HuH-7 (cell line): ENCODE measurements around the gene SEC31A.
"Not testable (repeated sequence)": the region's sequence is repeated elsewhere in the genome, so short reads cannot be mapped to it uniquely, and the experiment has no call there.

Experiments used
- DNase-seq: peaks from one replicate; pipeline ENCODE4 v3.0.0; 2011; ENCODE audit warnings: low spot score

The SEC31A gene

GRCh38 chr4:82833060-82833459, 57.9 kb downstream of the SEC31A start:
- not testable (repeated sequence) for DNase-seq

DNA sequence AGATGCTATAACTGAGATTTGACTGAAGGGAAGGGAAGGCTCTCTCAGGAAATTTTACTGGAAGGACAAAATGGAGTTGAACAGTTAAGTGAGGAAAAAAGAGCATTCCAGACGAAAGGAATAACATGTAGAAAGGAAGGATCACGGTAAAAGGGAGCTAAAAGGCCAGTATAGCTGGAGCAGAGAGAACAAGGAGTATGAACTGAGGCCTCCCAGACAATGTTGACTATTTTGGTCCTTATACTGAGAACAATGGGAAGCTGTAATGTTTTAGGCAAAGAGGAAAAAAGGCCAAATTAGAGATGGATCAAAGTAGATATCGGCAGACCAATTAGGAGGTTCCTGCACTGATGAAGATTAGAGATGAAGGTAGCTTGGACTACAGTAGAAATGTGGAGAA, 65.5 kb downstream of the SEC31A start:
- DNase-seq, result no peak

DNA sequence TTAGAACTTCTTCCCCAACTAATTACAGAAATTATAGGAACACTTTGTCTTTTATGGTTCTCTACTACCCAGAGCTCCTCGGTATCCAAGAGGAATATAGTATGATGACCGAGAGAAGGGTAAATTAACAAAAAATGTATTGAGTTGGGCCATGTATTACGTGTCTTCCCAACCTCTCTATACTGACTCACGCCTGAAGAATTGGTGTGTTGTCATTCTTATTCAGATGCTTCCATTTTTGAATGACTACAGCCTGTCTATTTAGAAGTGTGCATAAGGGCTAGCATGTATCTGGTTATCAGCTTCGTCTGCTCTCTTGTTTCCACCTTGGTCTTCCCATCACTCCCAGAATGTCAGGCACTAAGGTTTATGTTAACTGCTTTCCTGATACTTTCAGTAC, 67.9 kb downstream of the SEC31A start:
- DNase-seq, result no peak

DNA sequence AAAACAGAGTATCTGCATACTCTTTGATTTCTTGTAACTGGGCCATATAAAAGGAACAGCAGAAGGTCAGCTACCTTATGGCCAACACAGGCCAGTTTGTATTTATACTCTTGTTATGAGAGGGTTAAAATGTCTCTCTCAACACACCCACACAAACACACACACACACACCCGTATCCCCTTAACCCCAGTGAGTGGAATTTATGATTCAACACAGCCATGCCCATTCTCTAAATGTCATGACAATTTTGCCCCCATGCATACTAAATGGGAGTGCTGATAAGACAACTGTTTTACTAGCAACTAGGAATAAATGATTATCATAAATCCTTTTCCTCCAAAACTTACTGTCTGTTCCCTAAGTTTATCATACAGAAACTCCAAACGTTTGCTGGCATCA, 70.3 kb downstream of the SEC31A start:
- DNase-seq, result no peak

GRCh38 chr4:82818664-82819662, 72.0 kb downstream of the SEC31A start:
- no peak for DNase-seq

- DNase-seq, result not testable (repeated sequence)
These were observed 74.1 kb downstream of the SEC31A start for GRCh38 chr4:82816874-82817273.

DNA sequence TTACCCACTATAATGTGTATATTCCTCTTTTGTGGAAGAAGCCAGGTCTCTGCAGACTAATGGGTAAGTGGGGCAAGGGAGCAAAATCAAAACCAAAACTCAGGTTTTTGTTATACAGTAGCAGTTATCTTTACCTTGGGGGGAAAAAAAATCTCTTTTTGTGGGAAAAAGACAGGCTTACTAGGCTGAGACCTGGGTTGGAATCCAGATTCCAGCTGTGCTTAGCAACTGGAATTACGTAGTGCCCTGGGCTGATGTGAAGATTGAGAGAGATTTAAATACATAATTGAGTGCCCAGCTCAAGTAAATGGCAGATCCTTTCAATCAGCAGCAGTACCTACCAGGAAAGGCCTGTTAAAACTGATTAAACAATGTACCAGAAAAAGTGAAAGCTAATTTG, 76.9 kb downstream of the SEC31A start:
- DNase-seq, result no peak

- DNase-seq, result no peak
These were observed 79.1 kb downstream of the SEC31A start for GRCh38 chr4:82811838-82812341.

DNA sequence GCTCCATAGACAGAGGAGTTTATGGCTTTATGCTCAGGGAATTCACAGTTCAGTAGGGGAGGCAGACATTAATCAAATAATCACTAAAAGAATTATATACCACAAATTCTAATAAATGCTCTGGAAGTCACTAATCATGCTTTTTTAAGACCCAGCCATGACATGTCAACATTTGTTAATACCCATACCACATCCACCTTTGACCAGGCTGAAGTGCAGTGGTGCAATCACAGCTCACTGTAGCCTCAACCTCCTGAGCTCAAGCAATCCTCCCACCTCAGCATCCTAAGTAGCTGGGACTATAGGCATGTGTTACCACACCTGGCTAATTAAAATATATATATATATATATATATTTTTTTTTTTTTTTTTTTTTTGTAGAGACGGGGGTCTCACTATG, 79.6 kb downstream of the SEC31A start:
- no peak for DNase-seq

DNA sequence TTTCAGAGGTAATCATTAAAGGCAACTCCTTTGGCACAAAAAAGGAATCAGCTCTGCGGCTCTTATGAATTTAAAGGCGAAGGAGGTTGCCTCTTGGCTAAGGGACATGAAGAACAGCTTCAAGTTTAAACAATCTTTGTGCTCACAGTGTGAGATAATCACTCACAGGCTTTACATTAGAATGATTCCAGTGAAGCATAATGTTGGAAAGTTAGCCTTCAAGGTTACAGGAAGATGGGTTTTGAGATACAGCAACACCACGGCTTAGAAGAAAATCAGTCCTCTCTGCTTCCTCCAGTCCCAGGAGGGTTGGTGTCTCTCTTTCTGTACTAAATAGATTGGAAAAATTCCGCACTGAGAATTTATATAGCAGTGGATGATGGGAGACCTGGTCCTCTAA, 80.8 kb downstream of the SEC31A start:
- DNase-seq, result no peak

- DNase-seq, result no peak
These were observed 81.3 kb downstream of the SEC31A start for GRCh38 chr4:82809619-82810018.

DNA sequence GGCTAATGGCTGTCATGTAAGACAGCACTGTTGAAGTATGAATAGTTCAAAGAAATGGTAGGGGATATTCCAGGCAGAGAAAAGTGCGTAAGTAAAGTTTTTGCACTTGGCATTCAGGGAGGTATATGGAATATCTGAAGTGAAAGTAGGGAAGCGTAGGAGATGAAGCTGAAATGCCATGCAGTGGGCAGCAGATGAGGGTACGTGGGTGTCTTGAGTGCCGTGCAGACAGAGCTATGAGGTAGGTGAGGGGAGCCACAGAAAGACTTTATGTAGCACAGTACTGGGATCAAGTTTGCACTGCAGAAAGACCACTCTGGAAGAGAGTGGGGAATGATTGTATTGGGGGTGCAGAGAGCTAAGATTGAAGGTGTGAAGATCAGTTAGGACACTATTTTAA, 87.2 kb downstream of the SEC31A start:
- DNase-seq, result no peak

DNA sequence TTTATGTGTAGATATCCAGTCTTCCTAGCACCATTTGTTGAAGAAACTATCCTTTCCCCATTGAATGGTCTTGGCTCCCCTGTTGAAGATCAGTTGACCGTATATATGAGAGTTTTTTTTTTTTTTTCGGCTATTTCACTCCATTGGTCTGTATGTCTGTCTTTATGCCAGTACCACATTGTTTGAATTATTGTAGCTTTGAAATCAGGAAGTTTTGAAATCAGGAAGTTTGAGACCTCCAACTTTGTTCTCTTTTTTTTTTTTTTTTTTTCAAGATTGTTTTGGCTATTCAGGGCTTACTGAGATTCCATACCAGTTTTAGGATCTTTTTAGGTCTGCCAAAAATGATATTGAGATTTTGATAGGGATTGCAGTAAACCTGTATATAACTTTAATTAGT, 88.0 kb downstream of the SEC31A start:
- DNase-seq, result no peak

DNA sequence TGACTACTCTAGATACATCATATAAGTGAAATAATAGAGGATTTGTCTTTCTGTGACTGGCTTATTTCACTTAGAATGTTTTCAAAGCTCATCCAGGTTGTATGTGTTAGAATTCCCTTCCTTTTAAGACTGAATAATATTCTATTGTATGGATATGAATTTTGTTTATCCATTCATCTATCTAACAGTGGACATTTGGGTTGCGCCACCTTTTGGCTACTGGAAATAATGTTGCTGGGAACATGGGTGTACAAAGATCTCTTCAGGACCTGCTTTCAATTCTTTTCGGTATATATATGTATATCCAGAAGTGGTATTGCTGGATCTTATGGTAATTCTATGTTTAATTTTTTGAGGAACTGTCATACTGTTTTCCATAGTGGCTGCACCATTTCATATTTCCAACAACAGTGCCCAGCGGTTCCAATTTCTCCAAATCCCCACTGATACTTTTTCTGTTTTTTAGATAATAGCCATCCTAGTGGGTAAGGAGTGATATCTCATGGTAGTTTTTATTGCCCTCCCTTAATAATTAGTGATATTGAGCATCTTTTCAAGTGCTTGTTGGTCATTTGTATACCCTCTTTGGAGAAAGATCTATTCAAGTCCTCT, 88.9 kb downstream of the SEC31A start:
- no peak for DNase-seq

- no peak for DNase-seq
These were observed 91.7 kb downstream of the SEC31A start for GRCh38 chr4:82799006-82799881.

GRCh38 chr4:82798168-82799005, 92.6 kb downstream of the SEC31A start, which contains the start of gene SCD5:
Gene SCD5, minus strand, starts transcription at chr4:82798796. Its CDS starts 259 bp downstream, at chr4:82798537.
- peak; percentile 33 for DNase-seq

GRCh38 chr4:82797405-82798111, 93.4 kb downstream of the SEC31A start:
- DNase-seq, result no peak

GRCh38 chr4:82797040-82797404, 93.9 kb downstream of the SEC31A start:
- DNase-seq, result peak; percentile 37

DNA sequence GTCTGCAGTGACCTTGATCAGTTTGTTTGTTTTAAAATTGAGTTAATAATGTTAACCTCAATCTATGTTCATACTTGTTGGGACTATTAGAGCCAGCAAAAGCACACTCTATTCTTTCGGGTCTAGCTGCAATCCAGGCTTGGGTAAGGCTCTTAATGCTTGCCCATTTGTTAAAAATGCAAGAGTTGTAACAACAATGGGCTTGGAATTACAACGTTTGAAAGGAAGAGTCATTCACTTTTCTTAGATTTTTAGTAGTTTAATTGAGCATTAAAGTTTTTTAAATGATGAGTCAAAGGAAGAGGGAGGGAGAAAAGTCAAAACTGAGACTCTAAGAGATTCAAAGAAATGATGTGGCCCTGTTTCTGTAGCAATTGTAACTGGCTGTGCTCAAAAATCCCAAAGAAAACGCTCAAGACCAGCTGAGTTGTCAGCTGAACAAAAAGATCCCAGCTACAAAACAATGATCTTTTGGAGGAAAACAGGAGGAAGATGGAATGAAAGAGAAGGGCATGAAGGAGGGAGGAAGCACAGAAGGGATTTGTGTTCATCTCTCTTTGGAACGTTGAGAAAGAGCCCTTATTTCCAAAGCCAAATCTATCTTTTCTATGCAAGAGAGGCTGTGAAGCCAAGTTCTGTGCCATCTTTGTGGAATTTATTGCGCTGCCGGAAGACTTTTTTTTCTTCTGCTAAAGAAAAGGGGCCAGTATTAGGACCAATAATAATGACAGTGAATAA, 97.9 kb downstream of the SEC31A start:
- no peak for DNase-seq

DNA sequence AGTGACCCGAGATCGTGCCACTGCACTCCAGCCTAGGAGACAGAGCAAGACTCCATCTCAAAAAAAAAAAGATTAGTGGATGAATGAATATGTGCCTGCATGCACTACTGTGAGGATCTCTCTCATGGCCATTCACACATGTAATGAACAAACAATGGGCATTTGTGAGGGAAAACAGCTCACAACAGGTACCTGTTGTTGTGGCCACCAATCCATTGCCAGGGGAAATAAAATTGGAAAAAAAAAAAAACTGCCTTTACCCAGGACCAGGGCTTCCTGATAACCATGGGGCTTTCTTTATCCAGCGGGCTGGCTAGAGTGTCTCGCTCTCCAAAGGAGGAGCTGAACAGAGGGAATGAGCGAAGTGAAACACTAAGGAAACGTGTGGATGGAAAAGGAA, 99.8 kb downstream of the SEC31A start:
- DNase-seq, result no peak
